Activated CD4-positive, alpha-beta T cell treated with anti-CD3 and anti-CD28 coated beads for 36 hours (primary cell): ENCODE measurements around the gene ROR1. TPM values are rescaled to one million over a fixed set of nuclear protein-coding genes. Genes with fewer than 3 reads are reported as not detected.

Source experiments
- ATAC-seq: fragments of 200-7000 bp; cut with Tn5 transposase; one replicate; pipeline ENCODE4 v1.10.0; 2021; ENCODE audit warnings: mild to moderate bottlenecking, moderate library complexity
- CTCF ChIA-PET: fragments of 350-600 bp; sonication (Branson Sonifier 250); formaldehyde crosslinking; loops from one replicate; lab custom pipeline; 2021; ENCODE audit warnings: antibody characterized with exemption; lab: Charles Lee
- POLR2A ChIA-PET: fragments of 350-600 bp; sonication (Branson Sonifier 250); formaldehyde crosslinking; loops from one replicate; lab custom pipeline; 2021; ENCODE audit warnings: antibody characterized with exemption, inconsistent platforms; lab: Charles Lee
- DNase-seq: peaks from one replicate; pipeline ENCODE4 v3.0.0-alpha.2; 2020
- H3K27ac Mint-ChIP-seq: one replicate; pipeline ENCODE4 v1.8.0; 2021; ENCODE audit warnings: mixed read lengths
- H3K27me3 Mint-ChIP-seq: one replicate; pipeline ENCODE4 v1.8.0; 2021; ENCODE audit warnings: mixed read lengths
- H3K36me3 Mint-ChIP-seq: one replicate; pipeline ENCODE4 v1.8.0; 2021; ENCODE audit warnings: low read depth, mixed read lengths
- H3K4me1 Mint-ChIP-seq: one replicate; pipeline ENCODE4 v1.8.0; 2021; ENCODE audit warnings: mixed read lengths
- H3K4me3 Mint-ChIP-seq: one replicate; pipeline ENCODE4 v1.8.0; 2021; ENCODE audit warnings: mild to moderate bottlenecking, moderate library complexity, mixed read lengths
- H3K9me3 Mint-ChIP-seq: one replicate; pipeline ENCODE4 v1.8.0; 2021; ENCODE audit warnings: low read depth, mixed read lengths
- intact Hi-C, 2 experiments: fragments of 100-400 bp; cut with DNase I in 1 of 2; cut with micrococcal nuclease in 1 of 2; formaldehyde crosslinking; loops; one replicate each; pipeline versions ENCODE4 v1.14.2 to v1.15.1; 2022 to 2024; cut with DNase I, micrococcal nuclease
- total RNA-seq, 2 experiments: library from RNA; stranded (reverse); gene quantifications; one replicate each; pipeline ENCODE4 v1.2.3, GENCODE V29; 2021

ROR1 gene
- total RNA-seq, 2 experiments from 2014 or later = 0.21 TPM; not detected in 1

- CTCF ChIA-PET = interaction anchor here (0.5 to 2.5 kb wide), 8 partner anchors 18 to 253 kb away, joined by 3 to 7 read pairs (median 4); no protein-coding TSS in a partner anchor
- DNase-seq (peak; percentile 51), ATAC-seq (no peak)
- Mint-ChIP-seq H3K27me3 (peaks cover 2% of the 10 kb centered on the region), H3K4me1 (no peaks in the 10 kb centered on the region), H3K36me3 (no peaks in the 10 kb centered on the region), H3K9me3 (no peaks in the 10 kb centered on the region), H3K4me3 (no peak overlapping the region), H3K27ac (no peak overlapping the region)
- intact Hi-C loops = loop anchor here (5.0 to 10.0 kb wide), 6 partner anchors 217 to 325 kb away; no protein-coding TSS in a partner anchor
- POLR2A ChIA-PET = no interaction called here
These were observed 144.0 kb downstream of the ROR1 start for GRCh38 chr1:63917571-63918417.

DNA sequence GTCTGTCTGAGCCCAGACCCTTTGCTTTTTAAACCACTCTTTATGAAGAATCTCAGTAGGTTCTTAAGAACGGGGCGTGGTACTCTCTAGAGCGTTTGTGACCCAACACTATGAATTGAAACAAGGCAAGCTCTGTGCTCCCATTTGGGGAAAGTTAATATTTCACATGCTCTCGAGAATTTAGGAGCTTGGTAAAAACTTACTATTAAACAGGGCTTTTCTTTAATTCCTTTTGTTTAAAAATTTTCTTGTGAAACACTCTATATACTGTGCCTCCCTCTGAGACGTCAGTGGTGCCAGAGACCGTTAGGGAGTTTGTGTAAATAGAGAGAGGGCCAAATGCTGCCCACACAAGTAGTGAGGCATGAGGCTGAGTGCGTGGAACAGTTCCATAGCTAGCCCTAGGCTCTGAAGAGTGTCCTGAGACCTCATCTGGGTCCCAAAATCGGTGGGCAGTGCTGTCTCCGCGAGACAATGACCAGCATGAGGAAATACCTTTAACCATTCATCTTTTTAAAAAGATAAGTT lies 144.7 kb downstream of the ROR1 start:
- CTCF ChIA-PET = interaction anchor here (0.5 to 2.5 kb wide), 8 partner anchors 17 to 254 kb away, joined by 3 to 7 read pairs (median 4); no protein-coding TSS in a partner anchor
- ATAC-seq (no peak), DNase-seq (no peak)
- no peaks in the 10 kb centered on the region for H3K36me3 Mint-ChIP-seq
- H3K4me3 Mint-ChIP-seq = no peak overlapping the region
- H3K27me3 Mint-ChIP-seq = peaks cover 2% of the 10 kb centered on the region
- no peak overlapping the region for H3K27ac Mint-ChIP-seq
- H3K4me1 Mint-ChIP-seq = no peaks in the 10 kb centered on the region
- H3K9me3 Mint-ChIP-seq = no peaks in the 10 kb centered on the region
- intact Hi-C loops = loop anchor here (5.0 to 10.0 kb wide), 6 partner anchors 216 to 324 kb away; no protein-coding TSS in a partner anchor
- POLR2A ChIA-PET = no interaction called here

GRCh38 chr1:63920154-63921117 lies 146.6 kb downstream of the ROR1 start:
- DNase-seq (no peak), ATAC-seq (no peak)
- no peak overlapping the region for H3K27ac Mint-ChIP-seq
- no peaks in the 10 kb centered on the region for H3K9me3 Mint-ChIP-seq
- no peaks in the 10 kb centered on the region for H3K4me1 Mint-ChIP-seq
- ChIA-PET POLR2A (interaction anchor here (0.7 kb wide), 1 partner anchor 198 kb away, joined by 3 read pairs; no protein-coding TSS in a partner anchor), CTCF (interaction anchor here (0.7 kb wide), 1 partner anchor 293 kb away, joined by 3 read pairs; no protein-coding TSS in a partner anchor)
- H3K27me3 Mint-ChIP-seq = peaks cover 2% of the 10 kb centered on the region
- intact Hi-C loops = no loop called here
- no peaks in the 10 kb centered on the region for H3K36me3 Mint-ChIP-seq
- no peak overlapping the region for H3K4me3 Mint-ChIP-seq

DNA sequence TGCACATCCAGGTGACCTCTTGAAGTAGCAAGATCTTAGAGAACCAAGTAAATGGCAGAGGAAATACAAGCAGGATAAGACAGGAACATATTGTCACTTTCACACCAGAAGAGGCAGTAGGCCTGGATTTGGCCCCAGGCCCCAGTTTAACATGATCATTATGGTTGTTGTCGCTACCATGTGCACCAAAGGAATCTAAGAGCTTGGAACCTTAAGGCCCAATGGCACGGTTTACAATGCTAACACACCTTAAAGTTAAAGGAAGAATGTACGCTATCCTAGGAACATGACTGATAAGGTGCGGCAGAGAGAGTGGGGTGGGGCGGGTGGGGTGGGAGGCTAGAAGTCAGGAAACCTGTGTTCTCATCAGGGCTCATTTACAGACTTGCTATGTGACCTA lies 147.5 kb downstream of the ROR1 start:
- Mint-ChIP-seq H3K9me3 (no peaks in the 10 kb centered on the region), H3K27me3 (peaks cover 2% of the 10 kb centered on the region), H3K4me3 (no peak overlapping the region), H3K36me3 (no peaks in the 10 kb centered on the region), H3K4me1 (no peaks in the 10 kb centered on the region), H3K27ac (no peak overlapping the region)
- no peak for DNase-seq
- CTCF ChIA-PET = interaction anchor here (0.8 kb wide), 1 partner anchor 230 kb away, joined by 3 read pairs; no protein-coding TSS in a partner anchor
- ATAC-seq = no peak
- intact Hi-C loops = no loop called here
- POLR2A ChIA-PET = no interaction called here

DNA sequence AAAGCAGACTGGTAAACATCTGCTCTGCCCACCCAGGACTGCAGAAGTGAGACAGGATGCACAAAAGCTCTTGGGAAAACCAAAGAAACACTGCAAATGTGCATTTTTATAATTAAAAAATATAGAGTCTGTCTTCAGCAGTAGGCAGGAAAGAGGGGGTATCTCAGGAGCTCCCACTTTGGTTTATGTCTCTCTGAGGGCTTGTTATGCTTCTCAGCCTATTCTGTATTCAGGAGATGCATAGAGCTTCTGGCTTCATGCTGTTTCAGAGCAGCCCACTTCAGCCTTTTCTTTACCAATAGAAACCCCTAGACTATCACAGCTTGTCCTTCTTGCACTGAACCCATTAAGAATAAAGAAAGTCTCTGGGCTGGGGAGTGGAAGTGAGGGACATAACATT lies 148.0 kb downstream of the ROR1 start:
- ATAC-seq (no peak), DNase-seq (no peak)
- intact Hi-C loops = no loop called here
- POLR2A ChIA-PET = no interaction called here
- CTCF ChIA-PET = interaction anchor here (0.8 kb wide), 1 partner anchor 230 kb away, joined by 3 read pairs; no protein-coding TSS in a partner anchor
- Mint-ChIP-seq H3K4me1 (no peaks in the 10 kb centered on the region), H3K27me3 (peaks cover 2% of the 10 kb centered on the region), H3K4me3 (no peak overlapping the region), H3K27ac (no peak overlapping the region), H3K36me3 (no peaks in the 10 kb centered on the region), H3K9me3 (no peaks in the 10 kb centered on the region)

- Mint-ChIP-seq H3K27me3 (peaks cover 2% of the 10 kb centered on the region), H3K27ac (no peak overlapping the region), H3K4me1 (no peaks in the 10 kb centered on the region), H3K9me3 (no peaks in the 10 kb centered on the region), H3K36me3 (no peaks in the 10 kb centered on the region), H3K4me3 (no peak overlapping the region)
- ATAC-seq (no peak), DNase-seq (no peak)
- intact Hi-C loops = no loop called here
- ChIA-PET CTCF (interaction anchor here (0.7 to 1.7 kb wide), 2 partner anchors 28 to 215 kb away, joined by 3 to 5 read pairs; no protein-coding TSS in a partner anchor), POLR2A (no interaction called here)
These were observed 149.0 kb downstream of the ROR1 start for GRCh38 chr1:63922848-63923247.

DNA sequence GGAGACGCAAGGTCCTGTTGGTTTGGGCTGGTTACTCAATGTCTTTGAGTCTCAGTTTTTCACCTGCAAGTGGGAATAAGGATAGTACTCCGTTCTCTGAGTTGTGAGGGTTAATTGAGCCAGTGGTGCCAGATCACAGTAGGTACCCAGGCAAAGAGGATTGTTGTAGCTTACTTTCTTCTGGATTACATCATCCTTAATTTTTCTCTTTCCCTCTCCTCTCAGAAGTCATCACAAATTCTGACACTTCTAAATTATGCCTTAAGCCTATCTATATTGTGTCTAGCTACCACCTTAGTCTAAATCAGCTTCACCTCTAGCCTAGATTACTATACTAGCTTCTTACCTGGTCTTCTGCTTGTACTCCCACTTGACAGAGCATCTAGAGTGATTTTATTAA lies 149.5 kb downstream of the ROR1 start:
- DNase-seq = no peak
- no peak overlapping the region for H3K27ac Mint-ChIP-seq
- H3K4me3 Mint-ChIP-seq = no peak overlapping the region
- ChIA-PET CTCF (interaction anchor here (1.7 kb wide), 1 partner anchor 214 kb away, joined by 5 read pairs; no protein-coding TSS in a partner anchor), POLR2A (no interaction called here)
- H3K9me3 Mint-ChIP-seq = no peaks in the 10 kb centered on the region
- H3K36me3 Mint-ChIP-seq = no peaks in the 10 kb centered on the region
- intact Hi-C loops = no loop called here
- no peak for ATAC-seq
- peaks cover 2% of the 10 kb centered on the region for H3K27me3 Mint-ChIP-seq
- H3K4me1 Mint-ChIP-seq = no peaks in the 10 kb centered on the region

DNA sequence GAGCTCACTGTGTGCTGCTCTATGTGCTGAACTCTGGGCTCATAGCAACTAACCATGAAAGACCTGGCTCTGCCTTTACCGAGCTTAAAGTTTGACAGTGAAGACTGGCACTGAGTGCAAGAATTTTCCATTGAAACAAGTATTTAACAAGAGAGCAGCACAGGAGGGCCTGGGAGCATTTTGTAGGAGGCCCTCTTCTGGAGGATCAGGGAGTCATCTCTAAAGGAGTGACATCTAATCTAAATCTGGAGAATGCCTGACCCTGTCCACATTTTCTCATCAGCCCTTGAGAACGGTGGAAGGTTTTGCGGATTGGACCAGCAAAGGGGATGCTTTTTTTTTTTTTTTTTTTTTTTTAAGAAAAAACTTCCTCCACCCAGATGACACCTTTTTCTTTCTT lies 150.8 kb downstream of the ROR1 start:
- Mint-ChIP-seq H3K4me1 (no peaks in the 10 kb centered on the region), H3K4me3 (no peak overlapping the region), H3K36me3 (no peaks in the 10 kb centered on the region), H3K9me3 (no peaks in the 10 kb centered on the region), H3K27ac (no peak overlapping the region), H3K27me3 (peaks cover 2% of the 10 kb centered on the region)
- ChIA-PET POLR2A (no interaction called here), CTCF (interaction anchor here (1.7 kb wide), 1 partner anchor 213 kb away, joined by 5 read pairs; no protein-coding TSS in a partner anchor)
- DNase-seq (no peak), ATAC-seq (no peak)
- intact Hi-C loops = no loop called here

DNA sequence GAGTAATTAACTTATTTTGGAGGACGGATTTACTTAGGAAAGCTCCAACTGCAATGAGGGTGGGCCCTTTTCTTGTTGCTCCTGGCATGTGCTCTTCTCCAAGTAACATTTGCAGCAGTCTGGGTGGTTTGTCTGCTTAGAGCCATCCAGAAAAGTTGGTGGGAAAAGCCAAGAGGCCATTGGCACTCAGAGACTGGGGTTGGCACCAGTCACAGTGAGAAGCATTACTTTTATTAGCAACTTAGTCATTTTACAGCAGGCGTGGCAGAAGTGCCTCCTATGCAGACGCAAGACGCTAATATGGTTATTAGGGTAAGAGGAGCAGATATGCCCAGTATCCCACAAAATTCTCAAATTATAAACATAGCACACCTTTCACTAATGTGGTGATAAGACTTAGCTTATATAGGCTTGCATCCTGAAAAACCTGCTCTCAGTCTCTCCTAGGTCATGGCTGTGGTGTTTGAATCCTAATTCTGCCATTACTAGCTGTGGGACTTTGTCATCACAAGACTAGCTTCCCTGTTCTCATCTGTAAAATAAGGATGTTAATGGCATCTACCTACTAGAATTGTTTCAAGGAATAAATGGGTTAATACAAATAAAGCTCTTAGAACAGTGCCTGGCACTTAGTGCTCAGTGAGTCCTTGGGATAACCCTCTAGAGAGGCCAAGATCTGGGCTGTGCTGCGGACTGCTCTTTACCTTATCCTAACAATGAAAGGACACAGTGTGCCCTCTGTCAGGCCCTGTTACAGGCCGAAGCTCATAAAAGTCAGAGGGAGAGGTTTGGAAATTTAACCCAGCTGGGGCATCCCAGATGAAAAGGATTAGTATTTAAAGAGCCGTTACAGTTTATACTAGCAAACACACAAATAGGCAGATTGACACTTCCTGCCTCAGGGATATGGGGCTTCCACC lies 154.6 kb downstream of the ROR1 start:
- ATAC-seq = no peak
- CTCF ChIA-PET = interaction anchor here (0.8 kb wide), 1 partner anchor 133 kb away, joined by 3 read pairs; no protein-coding TSS in a partner anchor
- intact Hi-C loops = no loop called here
- no peak for DNase-seq
- Mint-ChIP-seq H3K4me3 (no peak overlapping the region), H3K4me1 (no peaks in the 10 kb centered on the region), H3K9me3 (no peaks in the 10 kb centered on the region), H3K36me3 (no peaks in the 10 kb centered on the region), H3K27me3 (no peaks in the 10 kb centered on the region), H3K27ac (no peak overlapping the region)
- POLR2A ChIA-PET = no interaction called here

- H3K27ac Mint-ChIP-seq = no peak overlapping the region
- CTCF ChIA-PET = no interaction called here
- POLR2A ChIA-PET = no interaction called here
These were observed 155.3 kb downstream of the ROR1 start for GRCh38 chr1:63929106-63929478.

More at GRCh38 chr1:63929106-63929478, 155.3 kb downstream of the ROR1 start:
- Mint-ChIP-seq H3K36me3 (no peaks in the 10 kb centered on the region), H3K4me3 (no peak overlapping the region), H3K9me3 (no peaks in the 10 kb centered on the region), H3K4me1 (no peaks in the 10 kb centered on the region), H3K27me3 (no peaks in the 10 kb centered on the region)
- no peak for DNase-seq
- intact Hi-C loops = no loop called here
- ATAC-seq = no peak
